IPS-15b (cell line): Measurements from ENCODE around the gene NUSAP1.
"Not testable (repeated sequence)": the region's sequence is repeated elsewhere in the genome, so short reads cannot be mapped to it uniquely, and the experiment has no call there.

Experiments
- H3K27me3 ChIP-seq: one replicate; pipeline ENCODE4 v1.6.1; 2013; ENCODE audit warnings: low read length; ENCODE audit not compliant: control insufficient read depth, insufficient read depth
- H3K36me3 ChIP-seq: one replicate; pipeline ENCODE4 v1.6.1; 2013; ENCODE audit warnings: low read length; ENCODE audit not compliant: control insufficient read depth, insufficient read depth
- H3K4me1 ChIP-seq: one replicate; pipeline ENCODE4 v1.6.1; 2013; ENCODE audit warnings: mild to moderate bottlenecking, low read length; ENCODE audit not compliant: control insufficient read depth, insufficient read depth
- H3K4me3 ChIP-seq: one replicate; pipeline ENCODE4 v1.5.1; 2013; ENCODE audit warnings: low read depth, low read length
- H3K9ac ChIP-seq: one replicate; pipeline ENCODE4 v1.6.1; 2013; ENCODE audit warnings: low read depth, mild to moderate bottlenecking, low read length
- H3K9me3 ChIP-seq: one replicate; pipeline ENCODE4 v1.6.1; 2013; ENCODE audit warnings: mild to moderate bottlenecking, low read length; ENCODE audit not compliant: control insufficient read depth, insufficient read depth

NUSAP1 gene

DNA sequence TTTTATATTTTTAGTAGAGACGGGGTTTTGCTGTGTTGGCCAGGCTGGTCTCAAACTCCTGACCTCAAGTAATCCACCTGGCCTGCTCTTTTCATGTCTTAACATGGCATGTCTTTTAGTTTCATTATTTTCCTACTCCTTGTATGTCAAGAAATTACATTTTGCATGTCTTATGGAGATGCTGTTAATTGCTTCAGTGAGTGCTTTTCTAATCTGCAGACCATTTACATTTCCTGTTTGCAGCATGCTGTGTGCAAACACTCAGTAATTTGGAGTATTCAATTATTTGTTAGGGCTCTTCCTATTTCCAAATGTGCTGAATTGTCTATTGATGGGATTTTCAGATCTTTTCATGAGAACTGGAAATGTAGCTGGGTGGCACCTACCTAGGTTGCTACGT lies 31.5 kb upstream of the NUSAP1 start:
- H3K4me1 ChIP-seq, H3K36me3 ChIP-seq, H3K9me3 ChIP-seq, H3K4me3 ChIP-seq, H3K27me3 ChIP-seq, H3K9ac ChIP-seq: not testable (repeated sequence)

DNA sequence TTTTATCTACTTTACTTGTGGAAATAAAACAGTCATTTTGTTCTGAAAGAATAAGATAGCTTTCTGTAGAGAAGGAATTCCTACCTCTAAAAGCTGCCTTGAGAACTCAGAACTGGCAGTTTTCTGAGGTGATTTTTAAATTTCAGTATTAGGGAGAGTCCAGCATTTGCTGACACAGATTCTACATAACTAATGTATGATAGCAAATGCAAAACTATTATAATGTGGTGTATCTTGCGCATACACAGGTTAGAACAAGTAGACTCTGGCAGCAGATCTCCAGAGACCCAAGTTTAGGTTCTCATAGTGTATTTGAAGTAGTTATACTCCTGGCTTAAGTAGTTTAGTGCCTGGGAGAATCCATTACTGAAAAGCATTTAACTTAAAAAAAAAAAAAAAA lies 31.1 kb upstream of the NUSAP1 start:
- Histone ChIP-seq H3K4me3 (no peak overlapping the region), H3K4me1 (peaks cover 10% of the 10 kb centered on the region), H3K36me3 (peaks cover 9% of the 10 kb centered on the region), H3K9me3 (no peaks in the 10 kb centered on the region), H3K27me3 (no peaks in the 10 kb centered on the region), H3K9ac (no peak overlapping the region)

DNA sequence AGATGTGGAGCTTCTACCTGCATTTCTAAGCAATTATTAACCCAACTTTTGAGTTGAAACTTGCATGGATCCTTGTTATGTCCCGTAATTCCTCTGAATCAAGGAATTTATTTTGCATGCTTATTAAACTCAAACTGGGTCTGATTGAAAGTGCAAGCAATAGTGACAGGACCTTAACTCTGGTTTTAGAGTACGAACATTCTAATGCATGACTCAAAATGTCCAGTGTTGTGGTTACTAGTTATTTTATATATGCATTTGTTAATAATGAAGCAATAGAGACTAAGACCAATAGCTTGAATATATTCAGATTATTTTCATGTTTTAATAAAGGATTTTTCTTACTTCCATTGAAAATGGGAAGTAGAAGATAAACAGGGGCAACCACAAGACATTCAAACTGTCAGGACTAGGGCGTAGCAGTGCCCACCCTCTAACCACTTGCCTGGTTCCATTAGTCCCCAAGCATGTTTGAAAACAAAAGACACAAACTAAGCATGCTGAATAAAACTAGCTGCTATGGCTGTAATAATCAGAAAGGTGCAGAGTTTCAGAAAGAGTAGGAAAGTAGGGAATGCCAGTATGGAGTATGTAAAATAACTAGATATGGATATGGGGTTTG lies 28.4 kb upstream of the NUSAP1 start:
- Histone ChIP-seq H3K27me3 (no peaks in the 10 kb centered on the region), H3K9me3 (no peaks in the 10 kb centered on the region), H3K4me3 (no peak overlapping the region), H3K9ac (no peak overlapping the region), H3K4me1 (peaks cover 10% of the 10 kb centered on the region), H3K36me3 (no peaks in the 10 kb centered on the region)

GRCh38 chr15:41307679-41308078 lies 25.0 kb upstream of the NUSAP1 start:
- H3K36me3 ChIP-seq = peaks cover under 1% of the 10 kb centered on the region

DNA sequence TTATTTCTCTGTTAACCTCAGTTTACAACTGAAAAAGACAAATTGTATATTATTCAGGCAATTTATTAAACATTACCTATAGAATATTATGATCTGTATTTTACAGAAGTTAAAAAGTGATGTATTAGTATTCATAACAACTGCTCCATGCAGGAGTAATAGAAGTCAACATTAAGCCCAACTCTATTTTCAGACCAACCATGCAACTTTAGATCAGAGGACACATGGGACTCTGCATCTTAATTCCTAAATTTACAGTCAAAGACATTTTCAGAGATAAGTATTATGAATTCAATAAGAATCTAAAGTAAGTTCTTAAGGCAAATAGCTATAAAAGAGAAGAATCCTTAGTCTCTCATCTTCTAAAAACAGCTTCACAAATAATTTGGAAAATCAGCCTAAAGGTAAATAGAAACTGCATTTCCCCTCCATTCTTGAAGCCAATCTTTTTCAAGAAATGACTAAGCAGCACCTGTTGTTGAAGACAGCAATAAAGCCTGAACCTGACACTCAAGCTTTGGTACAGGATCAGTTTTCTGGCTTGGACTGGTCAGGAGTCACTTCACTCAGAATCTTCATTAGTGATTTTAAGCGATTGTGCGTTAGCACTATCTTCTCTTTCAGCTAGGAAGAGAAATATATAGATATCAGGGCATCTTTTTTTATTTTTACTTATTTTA lies 23.3 kb upstream of the NUSAP1 start:
- Histone ChIP-seq H3K9ac (no peak overlapping the region), H3K36me3 (peaks cover 2% of the 10 kb centered on the region), H3K4me1 (no peaks in the 10 kb centered on the region), H3K4me3 (no peak overlapping the region), H3K27me3 (no peaks in the 10 kb centered on the region), H3K9me3 (no peaks in the 10 kb centered on the region)

More at GRCh38 chr15:41307679-41308078, 25.0 kb upstream of the NUSAP1 start:
- Histone ChIP-seq H3K9ac (no peak overlapping the region), H3K9me3 (no peaks in the 10 kb centered on the region), H3K4me1 (peaks cover 10% of the 10 kb centered on the region), H3K4me3 (no peak overlapping the region), H3K27me3 (no peaks in the 10 kb centered on the region)

DNA sequence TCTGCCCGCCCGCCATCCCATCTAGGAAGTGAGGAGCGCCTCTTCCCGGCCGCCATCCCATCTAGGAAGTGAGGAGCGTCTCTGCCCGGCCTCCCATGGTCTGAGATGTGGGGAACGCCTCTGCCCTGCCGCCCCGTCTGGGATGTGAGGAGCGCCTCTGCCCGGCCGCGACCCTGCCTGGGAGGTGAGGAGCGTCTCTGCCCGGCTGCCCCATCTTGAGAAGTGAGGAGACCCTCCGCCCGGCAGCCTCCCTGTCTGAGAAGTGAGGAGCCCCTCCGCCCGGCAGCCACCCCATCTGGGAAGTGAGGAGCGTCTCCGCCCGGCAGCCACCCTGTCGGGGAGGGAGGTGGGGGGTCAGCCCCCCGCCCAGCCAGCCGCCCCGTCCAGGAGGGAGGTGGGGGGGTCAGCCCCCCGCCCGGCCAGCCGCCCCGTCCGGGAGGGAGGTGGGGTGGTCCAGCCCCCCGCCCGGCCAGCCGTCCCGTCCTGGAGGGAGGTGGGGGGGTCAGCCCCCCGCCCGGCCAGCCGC lies 11.8 kb upstream of the NUSAP1 start:
- not testable (repeated sequence) for H3K36me3 ChIP-seq, H3K9me3 ChIP-seq, H3K9ac ChIP-seq, H3K4me3 ChIP-seq, H3K4me1 ChIP-seq, H3K27me3 ChIP-seq

DNA sequence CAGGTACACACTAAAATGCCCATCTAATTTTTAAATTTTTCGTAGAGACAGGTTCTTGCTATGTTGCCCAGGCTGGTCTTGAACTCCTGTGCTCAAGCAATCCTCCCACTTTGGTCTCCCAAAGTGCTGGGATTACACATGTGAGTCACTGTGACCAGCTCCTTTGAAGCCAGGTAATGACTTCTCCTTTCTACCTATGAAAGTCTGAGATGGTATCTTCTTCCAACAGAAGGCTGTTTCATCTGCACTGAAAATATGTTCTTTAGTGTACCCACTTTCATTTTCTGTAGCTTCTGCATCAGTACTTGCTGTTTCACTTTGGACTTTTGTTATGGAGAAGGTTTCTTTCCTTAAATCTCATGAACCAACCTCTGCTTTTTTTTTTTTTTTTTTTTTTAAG lies 9.1 kb upstream of the NUSAP1 start:
- H3K27me3 ChIP-seq = no peaks in the 10 kb centered on the region
- peaks cover 4% of the 10 kb centered on the region for H3K36me3 ChIP-seq

DNA sequence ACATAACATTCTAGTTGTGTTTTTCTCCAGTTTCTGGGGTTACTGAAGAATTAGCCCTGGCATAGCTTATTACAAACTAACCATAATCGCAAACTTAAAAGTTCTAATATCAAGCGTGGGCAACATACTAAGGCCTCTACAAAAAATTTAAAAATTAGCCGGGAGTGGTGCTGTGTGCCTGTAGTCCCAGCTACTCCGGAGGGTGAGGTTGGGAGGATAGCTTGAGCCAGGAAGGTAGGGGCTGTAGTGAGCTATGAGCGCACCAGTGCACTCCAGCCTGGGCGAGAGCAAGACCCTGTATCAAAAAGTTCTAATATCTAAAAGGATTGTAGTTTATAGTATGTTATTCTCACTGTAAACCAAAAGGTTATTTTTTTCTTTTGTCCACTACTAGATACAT lies 1.4 kb upstream of the NUSAP1 start:
- peak overlapping the region; percentile 98 for H3K9ac ChIP-seq
- peaks cover 3% of the 10 kb centered on the region for H3K4me1 ChIP-seq
- no peaks in the 10 kb centered on the region for H3K36me3 ChIP-seq
- no peaks in the 10 kb centered on the region for H3K27me3 ChIP-seq
- H3K4me3 ChIP-seq = peak overlapping the region; percentile 99
- H3K9me3 ChIP-seq = no peaks in the 10 kb centered on the region

More for the DNA sequence above, 9.1 kb upstream of the NUSAP1 start:
- Histone ChIP-seq H3K9ac (no peak overlapping the region), H3K4me1 (no peaks in the 10 kb centered on the region), H3K9me3 (no peaks in the 10 kb centered on the region), H3K4me3 (no peak overlapping the region)

DNA sequence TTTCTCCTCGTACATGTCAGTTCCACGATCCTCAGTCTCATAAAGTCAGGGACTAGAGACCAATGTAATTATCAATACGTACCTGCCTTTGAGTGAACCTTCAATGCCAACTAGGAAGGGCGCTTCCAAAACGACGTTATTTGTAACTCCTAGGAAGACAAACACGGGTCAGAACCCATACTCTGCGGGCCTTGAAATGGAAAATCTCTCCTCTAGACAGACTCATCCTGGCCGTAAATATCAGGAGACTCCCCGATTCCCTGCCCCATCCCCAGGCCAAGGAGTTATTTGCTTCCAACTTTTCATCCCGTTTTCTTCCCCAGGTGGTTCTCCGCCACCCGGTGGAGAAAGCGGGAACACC lies 868 bp upstream of the NUSAP1 start:
- peaks cover 2% of the 10 kb centered on the region for H3K36me3 ChIP-seq
- H3K4me3 ChIP-seq = peak overlapping the region; percentile 99
- H3K4me1 ChIP-seq = peaks cover 4% of the 10 kb centered on the region
- H3K9me3 ChIP-seq = no peaks in the 10 kb centered on the region
- H3K27me3 ChIP-seq = no peaks in the 10 kb centered on the region
- H3K9ac ChIP-seq = peak overlapping the region; percentile 98

- Histone ChIP-seq H3K36me3 (peaks cover 7% of the 10 kb centered on the region), H3K9ac (peak overlapping the region; percentile 89), H3K4me1 (peaks cover 4% of the 10 kb centered on the region), H3K9me3 (no peaks in the 10 kb centered on the region), H3K4me3 (peak overlapping the region; percentile 99), H3K27me3 (no peaks in the 10 kb centered on the region)
These were observed 413 bp downstream of the NUSAP1 start for GRCh38 chr15:41333026-41333562.

GRCh38 chr15:41334293-41335120 lies 1.8 kb downstream of the NUSAP1 start:
- Histone ChIP-seq H3K27me3 (no peaks in the 10 kb centered on the region), H3K4me1 (peaks cover 4% of the 10 kb centered on the region), H3K9ac (no peak overlapping the region), H3K36me3 (peaks cover 7% of the 10 kb centered on the region), H3K9me3 (no peaks in the 10 kb centered on the region), H3K4me3 (peak overlapping the region; percentile 27)
